ENCODE data around the gene KIF3C. TPM values are rescaled to one million over a fixed set of nuclear protein-coding genes. Genes with fewer than 3 reads are reported as not detected.
"Not testable (repeated sequence)": the region's sequence is repeated elsewhere in the genome, so short reads cannot be mapped to it uniquely, and the experiment has no call there.

KIF3C gene
- total and polyA plus RNA-seq, 10 of the 15 experiments (the other 5 are each of a cell fraction or from before 2014, with no cell fraction given) = 0.10 to 0.63 (median 0.46) TPM

DNA sequence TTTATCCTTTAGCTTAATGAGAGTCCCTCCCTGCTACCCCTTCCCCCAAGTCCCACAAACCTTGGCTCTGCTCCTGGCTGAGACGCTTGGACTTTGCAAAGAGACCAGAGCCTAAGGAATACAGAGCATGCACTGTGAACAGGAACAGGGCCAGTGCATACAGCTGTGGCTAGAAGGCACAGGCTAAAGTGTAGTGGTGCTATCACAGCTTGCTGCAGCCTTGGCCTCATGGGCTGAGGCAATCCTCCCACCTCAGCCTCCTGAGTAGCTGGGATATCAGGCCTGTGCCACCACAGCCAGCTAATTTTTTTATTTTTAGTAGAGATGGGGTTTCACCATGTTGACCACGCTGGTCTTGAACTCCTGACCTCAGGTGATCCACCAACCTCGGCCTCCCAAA is 64.5 kb downstream of the KIF3C start (continued):
- TF ChIP-seq ZBTB40 (IDR thresholded peaks at IDR 0.05; ENCODE audit: borderline replicate concordance) (no peak), SMARCA5 (IDR thresholded peaks at IDR 0.05) (no peak), HCFC1 (IDR thresholded peaks at IDR 0.05; ENCODE audit: low read length) (no peak)

GRCh38 chr2:25917411-25917810 is 64.9 kb downstream of the KIF3C start:
- BruUV-seq (replicated peaks); SMC1A ChIA-PET (ENCODE audit: uncharacterized antibody, unreplicated experiment); intact Hi-C loops (cut with micrococcal nuclease; ENCODE audit: unreplicated experiment); H4K20me1 ChIP-seq (ENCODE audit: control insufficient read depth, insufficient read depth); POLR2A ChIA-PET; H3K4me3 ChIP-seq; H2AFZ ChIP-seq (ENCODE audit: control insufficient read depth, low read depth, low read length); H3K79me2 ChIP-seq (ENCODE audit: control insufficient read depth, insufficient read depth, low read length); H3K27ac ChIP-seq (ENCODE audit: control insufficient read depth, insufficient read depth); H3K4me2 ChIP-seq (ENCODE audit: control insufficient read depth, insufficient read depth); H3K27me3 ChIP-seq (replicated peaks in 1 of 2; ENCODE audit: control insufficient read depth in 2 of 2, insufficient read depth in 2 of 2, low read length in 1 of 2); RAD21 ChIA-PET (ENCODE audit: unreplicated experiment); H3K9me3 ChIP-seq (replicated peaks; ENCODE audit: control insufficient read depth, insufficient read depth, low read length); H3K36me3 ChIP-seq (ENCODE audit: control insufficient read depth in 2 of 2, insufficient read depth in 2 of 2, low read length in 1 of 2); ATAC-seq; FAIRE-seq; H3K4me1 ChIP-seq (ENCODE audit: control insufficient read depth, insufficient read depth, low read length); H3K9ac ChIP-seq (ENCODE audit: control insufficient read depth, insufficient read depth, low read length); in situ Hi-C loops (cut with MboI); DNase-seq (ENCODE audit: low read depth, low spot score): not testable (repeated sequence)
- CTCF ChIA-PET = interaction anchor here (0.9 to 2.1 kb wide), 3 partner anchors 9 to 33 kb away, joined by 3 to 5 read pairs (median 4); no protein-coding TSS in a partner anchor
- WGBS (ENCODE audit: insufficient coverage, insufficient replicate concordance, low lambda C conversion rate, missing lambda C conversion rate) = 57% methylated on average over 7 of the region's 7 CpGs

Data from GM12878 (cell line).